ENCODE data around the gene SLC7A14.

- TF ChIP-seq CTCF (IDR thresholded peaks at IDR 0.05) (no peak), EZH2 (IDR thresholded peaks at IDR 0.05; ENCODE audit: borderline replicate concordance, insufficient read depth, low read depth, low read length, poor library complexity, severe bottlenecking) (no peak)
Measured at GRCh38 chr3:170565495-170565894, 20.4 kb downstream of the SLC7A14 start.
